ENCODE data around the gene ASCL5.

ASCL5 gene

DNA sequence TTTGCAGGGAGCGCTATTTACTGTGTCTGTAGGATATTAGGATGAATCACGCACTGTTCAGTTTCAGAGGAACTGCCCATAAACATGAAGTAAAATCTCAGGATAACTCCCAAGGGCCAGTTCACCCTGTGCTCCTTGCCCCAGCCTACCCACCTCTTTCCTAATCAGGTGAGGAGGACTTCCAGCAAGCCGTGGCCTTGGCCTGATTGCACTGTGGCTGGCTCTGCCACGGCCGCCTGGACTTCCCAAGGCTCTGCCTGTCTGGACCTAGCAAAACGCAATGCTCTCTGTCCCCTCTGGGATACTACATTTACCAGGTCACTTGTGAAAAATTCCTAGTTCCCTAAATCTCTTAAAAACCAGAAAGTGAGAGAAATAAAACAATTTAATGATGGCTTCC lies 7.4 kb upstream of the ASCL5 start:
- no peak for DNase-seq

- no peak for DNase-seq
Measured at GRCh38 chr1:201131398-201131797, 4.4 kb upstream of the ASCL5 start.

- no peak for DNase-seq
Measured at GRCh38 chr1:201128962-201129361, 2.0 kb upstream of the ASCL5 start.

- no peak for DNase-seq
Measured at GRCh38 chr1:201128476-201128875, 1.5 kb upstream of the ASCL5 start.

GRCh38 chr1:201127755-201128455 lies 921 bp upstream of the ASCL5 start:
- no peak for DNase-seq

DNA sequence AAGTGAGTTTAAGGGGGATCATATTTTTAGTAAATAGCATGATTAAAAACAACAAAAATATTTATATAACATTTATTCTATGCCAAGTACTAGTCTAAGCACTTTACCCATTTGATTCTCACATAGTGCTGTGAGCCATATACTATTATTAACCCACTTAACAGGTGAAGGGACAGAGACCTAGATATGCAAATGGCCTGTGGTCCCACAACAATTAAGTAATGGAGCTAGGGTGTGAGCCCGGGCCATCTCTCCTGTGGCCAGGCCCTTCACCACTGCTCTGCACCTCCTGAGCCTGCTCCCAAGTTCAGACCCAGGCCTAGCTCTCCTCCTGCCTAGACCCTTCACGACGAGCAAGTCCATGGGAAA lies 537 bp downstream of the ASCL5 start:
- DNase-seq = no peak

- DNase-seq = no peak
Measured at GRCh38 chr1:201125800-201126199, 1.2 kb downstream of the ASCL5 start.

- DNase-seq = no peak
Measured at GRCh38 chr1:201125019-201125418, 2.0 kb downstream of the ASCL5 start.

DNA sequence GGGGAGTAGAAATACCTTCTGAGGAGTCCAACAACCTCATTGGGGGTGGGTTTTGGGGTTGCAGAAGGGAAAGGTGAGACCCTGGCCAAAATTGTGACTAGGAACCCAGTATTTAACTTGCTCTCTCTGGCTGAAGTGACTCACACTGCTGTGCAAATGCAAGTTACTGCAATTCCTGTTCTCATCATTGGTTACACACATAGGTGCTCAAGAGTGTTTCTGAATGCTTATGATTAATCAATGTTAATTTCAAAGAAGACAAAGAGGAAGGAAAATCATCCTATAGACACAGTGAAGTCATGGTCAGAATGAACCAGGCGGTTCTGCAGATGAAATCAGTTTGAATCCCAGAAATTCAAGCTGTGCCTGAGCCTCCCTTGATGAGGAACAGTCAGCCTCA lies 3.1 kb downstream of the ASCL5 start:
- DNase-seq = no peak

DNA sequence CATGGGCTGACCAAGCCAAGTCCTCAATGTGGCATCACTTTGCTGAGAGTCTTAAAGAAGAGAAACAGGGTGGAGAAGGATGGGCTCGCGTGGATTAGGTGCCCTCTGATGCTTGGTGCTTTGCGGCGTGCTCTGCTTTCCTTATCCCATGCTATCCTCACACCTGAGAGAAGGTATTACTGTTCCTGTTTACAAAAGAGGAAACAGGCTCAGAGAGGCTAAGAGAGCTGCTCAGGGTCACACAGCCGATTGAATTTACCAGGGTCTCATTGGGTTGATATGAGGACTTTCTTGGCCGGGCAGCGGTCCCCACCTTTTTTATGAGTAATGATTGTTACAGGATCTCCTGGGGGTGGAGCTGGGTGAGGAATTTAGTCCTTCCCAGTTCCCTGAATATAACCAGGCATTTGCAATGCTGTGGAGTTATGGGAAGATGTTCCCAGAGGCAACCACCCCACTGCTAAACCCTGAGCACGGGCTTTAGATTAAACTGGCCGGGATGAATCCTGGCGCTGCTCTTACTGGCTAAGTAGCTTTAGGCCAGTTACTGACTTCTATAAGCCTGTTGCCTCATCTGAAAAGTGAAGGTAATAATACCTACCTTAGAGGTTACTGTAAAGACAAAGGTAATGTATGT lies 4.5 kb downstream of the ASCL5 start:
- DNase-seq = no peak

DNA sequence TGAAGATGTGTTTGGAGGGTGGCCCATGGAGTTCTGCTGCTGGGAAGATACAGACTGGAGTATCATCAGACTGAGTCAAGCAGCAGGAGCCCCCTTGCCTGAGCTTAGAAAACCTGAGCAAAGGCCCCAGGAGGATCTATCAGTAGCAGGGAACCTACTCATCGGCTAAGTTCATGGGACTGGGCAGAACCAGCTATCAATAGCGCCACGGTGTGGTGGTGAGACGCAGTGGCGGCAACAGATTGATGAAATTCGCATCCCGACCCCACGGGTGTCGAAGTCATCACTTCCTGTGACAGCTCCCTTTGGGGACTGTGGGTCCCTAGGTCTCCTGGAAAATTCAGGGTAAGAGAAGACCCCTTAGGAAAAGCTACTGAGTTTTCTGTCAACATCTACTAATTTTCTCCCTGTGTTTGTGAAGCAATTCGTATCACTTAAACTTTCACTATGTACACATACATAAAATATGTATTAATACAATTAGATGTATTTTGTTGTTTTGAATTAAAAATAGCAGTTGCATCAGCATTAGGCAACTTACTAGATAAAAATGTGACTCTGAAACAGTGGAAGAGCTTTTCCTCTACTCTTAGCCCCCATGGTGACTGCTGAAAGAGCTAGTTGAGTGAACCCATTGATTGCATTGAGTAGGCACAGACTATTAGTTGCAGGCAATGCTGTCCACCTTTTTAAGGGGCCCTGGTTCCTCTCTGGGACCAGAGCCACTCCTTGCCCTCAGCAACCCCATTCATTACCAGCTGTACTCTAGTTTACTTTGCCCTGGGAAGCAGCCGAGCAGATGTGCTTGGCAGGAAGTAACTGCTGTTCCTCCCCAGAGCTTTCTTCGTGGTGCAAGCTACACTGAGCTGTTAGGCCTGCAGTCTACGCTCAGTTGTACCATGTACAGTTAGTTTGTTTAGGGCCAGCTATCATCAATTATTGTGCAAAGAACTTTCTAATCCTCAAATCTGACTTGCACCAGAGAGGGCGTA lies 7.5 kb downstream of the ASCL5 start:
- DNase-seq = peak; percentile 21

GRCh38 chr1:201116091-201116490 lies 10.9 kb downstream of the ASCL5 start:
- DNase-seq = no peak

DNA sequence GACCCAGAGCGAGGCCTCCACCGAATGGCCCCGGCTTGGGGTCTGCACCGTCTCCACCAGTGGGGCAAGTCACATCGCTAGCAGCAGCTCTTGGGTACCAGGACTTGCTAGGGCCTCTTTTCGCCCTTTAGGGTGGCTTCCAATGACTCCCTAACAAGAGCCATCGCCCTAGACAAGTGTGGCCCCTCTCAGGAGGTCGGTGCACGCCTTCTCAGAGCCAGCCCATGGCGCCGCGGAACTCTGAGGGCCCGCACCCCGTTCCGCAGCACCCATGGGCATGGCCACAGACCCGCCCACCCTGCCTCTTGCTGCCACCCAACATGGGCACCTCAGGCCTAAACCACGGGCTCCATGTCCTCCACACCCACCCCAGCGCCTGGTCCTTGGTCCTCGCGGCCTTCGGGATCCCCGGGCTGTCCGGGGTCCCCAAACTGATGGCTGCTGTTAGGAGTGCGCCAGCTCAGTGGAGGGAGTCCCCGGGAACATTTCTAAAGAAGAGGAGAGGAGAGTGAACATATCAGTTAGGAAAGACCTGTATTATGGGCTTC lies 11.5 kb downstream of the ASCL5 start:
- no peak for DNase-seq

- peak; percentile 89 for DNase-seq
Measured at GRCh38 chr1:201114245-201115131, 12.5 kb downstream of the ASCL5 start.

DNA sequence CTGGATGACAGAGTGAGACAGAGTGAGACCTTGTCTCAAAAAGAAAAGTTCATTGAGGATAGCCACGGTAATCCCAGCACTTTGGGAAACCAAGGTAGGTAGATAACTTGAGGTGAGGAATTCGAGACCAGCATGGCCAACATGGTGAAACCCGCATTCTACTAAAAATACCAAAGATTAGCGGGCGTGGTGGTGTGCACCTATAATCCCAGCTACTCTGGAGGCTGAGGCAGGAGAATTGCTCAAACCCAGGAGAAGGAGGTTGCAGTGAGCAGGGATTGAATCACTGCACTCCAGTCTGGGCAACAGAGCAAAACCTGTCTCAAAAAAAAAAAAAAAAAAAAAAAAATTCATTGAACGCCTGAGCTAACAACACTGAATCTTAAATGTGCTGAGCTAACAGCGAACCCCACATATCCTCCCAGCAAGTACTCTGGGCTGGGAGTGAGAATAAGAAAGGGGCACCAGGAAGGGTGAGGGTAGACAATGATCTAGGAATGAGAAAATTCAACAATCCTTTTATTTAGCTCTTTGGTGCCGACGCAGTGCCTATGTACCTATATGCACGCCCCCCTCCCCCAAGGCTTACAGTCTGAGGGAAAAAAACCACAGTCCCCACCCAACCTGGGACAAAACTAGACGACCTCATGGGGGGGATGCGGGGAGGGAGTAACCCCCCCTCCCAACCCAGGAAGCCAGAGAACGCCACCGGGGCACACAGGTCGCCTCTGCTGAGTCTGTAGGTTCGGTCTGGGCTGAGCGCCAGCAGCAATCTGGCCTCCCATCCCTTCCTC lies 13.3 kb downstream of the ASCL5 start:
- DNase-seq = no peak

GRCh38 chr1:201112926-201113325 lies 14.1 kb downstream of the ASCL5 start:
- DNase-seq = no peak

DNA sequence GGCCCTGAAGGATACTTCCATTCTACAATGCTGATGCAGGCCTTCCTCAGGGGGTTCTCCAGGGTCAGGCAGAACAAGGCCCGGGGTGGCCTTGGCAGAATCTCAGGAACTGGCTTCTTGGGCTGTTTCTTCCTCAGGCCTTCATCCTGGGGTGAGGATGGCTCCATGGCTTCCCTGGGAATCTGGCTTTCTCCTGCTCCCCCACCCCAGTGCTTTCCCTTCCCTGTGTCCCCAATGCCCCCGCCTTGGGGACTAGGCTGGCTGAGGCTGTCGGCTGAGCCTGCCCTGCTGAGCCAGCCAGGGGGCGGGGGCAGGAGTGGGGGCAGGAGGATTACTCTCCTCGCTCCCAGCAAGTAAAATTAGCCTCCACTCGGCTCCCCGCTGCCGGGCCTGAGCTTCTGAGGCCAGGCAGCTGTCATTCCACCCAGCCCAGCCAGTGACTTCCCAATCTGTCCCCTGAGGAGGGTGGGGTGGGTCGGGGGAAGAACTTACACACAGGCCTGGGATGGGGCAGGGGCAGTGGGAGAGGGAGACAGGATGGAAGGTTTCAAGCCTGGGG lies 14.7 kb downstream of the ASCL5 start, which contains the start of gene CACNA1S:
Gene CACNA1S (minus strand): TSS at position 254 of the 559 bp plus-strand sequence. CDS start 87 bp downstream, at position 167.
- no peak for DNase-seq

DNA sequence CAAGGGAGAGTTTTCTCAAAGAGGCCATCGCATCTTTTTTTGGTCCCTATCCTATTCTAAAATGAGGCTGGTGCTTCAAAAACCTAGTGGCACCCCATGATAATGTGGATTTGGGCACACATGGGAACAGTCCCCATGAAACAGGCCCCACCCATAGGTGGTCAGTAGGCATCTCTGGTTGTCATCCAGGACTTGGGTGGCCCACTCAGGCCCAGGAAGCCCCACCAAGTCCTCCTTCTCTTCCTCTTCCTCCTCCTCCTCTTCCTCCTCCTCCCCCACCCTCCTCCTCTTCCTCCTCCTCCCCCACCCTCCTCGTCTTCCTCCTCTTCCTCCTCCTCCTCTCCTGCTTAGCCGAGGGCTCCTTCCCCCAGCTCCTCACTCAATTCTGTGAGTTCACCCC lies 15.3 kb downstream of the ASCL5 start:
- no peak for DNase-seq

DNA sequence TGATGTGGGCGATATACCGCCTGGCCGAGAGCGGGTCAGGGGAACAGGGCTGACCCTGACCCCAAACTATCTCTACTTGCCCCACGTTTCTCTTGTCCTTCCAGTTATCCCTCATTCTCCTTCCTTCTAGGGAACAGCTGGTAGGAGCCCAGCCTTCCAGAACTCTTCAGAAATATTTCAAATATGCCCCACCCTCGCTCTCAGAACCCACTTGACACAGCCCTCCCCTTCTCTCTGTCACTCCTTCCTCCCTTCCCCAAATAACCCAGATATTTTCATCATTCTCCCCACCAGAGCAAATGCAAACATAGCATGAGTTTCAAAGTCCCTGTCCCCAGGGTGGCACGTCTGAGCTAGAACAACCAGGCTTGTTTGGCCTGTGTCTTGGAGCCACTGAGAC lies 15.8 kb downstream of the ASCL5 start:
- DNase-seq = no peak

DNA sequence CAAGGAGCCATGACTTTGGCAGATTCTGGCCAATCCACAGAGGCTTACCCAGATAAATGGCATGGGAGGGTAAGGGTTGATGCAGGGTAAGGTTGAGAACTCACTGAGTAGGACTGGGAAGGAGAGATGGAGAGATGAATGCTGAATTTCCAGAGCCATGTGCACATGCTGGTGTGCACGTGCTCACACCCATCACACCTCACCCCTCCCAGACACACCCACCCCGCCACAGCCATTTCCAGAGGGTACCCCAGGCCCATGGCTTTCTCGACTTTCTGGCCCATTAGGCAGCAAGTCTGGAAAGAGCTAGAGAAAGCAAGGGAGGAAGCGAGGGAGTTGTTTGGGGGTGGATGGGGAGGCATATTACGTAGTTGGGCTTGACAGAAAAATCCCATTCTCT lies 16.4 kb downstream of the ASCL5 start:
- DNase-seq = no peak

DNA sequence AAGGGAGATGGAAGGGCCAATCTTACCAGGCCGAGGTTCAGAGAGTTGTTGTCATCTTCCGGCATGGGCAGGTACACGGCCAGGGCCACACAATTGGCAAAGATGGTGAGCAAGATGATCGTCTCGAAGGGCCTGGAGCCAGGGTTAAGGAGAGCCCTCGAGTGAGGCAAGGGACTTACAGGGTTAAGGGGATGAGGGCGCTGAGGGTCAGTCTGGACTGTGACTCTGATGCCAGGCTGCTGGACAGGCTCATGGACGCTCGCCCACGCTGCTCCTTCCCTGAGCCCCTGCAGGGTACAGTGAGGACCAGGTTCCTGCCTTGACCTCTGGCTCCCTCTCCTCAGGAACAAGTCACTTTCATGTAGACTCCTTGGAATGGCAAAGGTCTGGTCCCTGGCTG lies 16.8 kb downstream of the ASCL5 start:
- DNase-seq = no peak

All from DMS 273 treated with DMSO at 0.1 percent for 48 hours (cell line).